Skin epidermis (tissue), 12 donors: ENCODE measurements around the gene SULT2B1.
A peak's percentile ranks its signal among the peaks of the same experiment; 100 is the strongest.

Source experiments
- H3K27ac ChIP-seq, 21 experiments: fragments of 200-600 bp; sonication (generic) in 11 of 21; one replicate each; pipeline ENCODE4 v1.5.0; 2020; ENCODE audit warnings: mild to moderate bottlenecking in 3 of 21, inconsistent platforms in 2 of 21, moderate library complexity in 2 of 21
- H3K4me3 ChIP-seq, 7 experiments: fragments of 200-600 bp; sonication (generic) in 2 of 7; one replicate each; pipeline ENCODE4 v1.5.0; 2020; ENCODE audit warnings: inconsistent platforms in 2 of 7, mild to moderate bottlenecking in 2 of 7, moderate library complexity in 1 of 7

The SULT2B1 gene

GRCh38 chr19:48639483-48640375 is 87.8 kb downstream of the SULT2B1 start:
- H3K4me3 ChIP-seq = peak overlapping the region in 2 of 7 experiments; percentile 6 to 20
- H3K27ac ChIP-seq = peak overlapping the region in 8 of 21 experiments; percentile 4 to 97 (median 34)

- Histone ChIP-seq H3K27ac (no peak overlapping the region), H3K4me3 (no peak overlapping the region)
Measured at GRCh38 chr19:48641850-48642249, 89.9 kb downstream of the SULT2B1 start.

GRCh38 chr19:48642862-48643261 is 90.9 kb downstream of the SULT2B1 start:
- H3K4me3 ChIP-seq = no peak overlapping the region
- H3K27ac ChIP-seq = no peak overlapping the region

- H3K4me3 ChIP-seq = peak overlapping the region in 3 of 7 experiments; percentile 36 to 53 (median 47)
- H3K27ac ChIP-seq = peak overlapping the region in 4 of 21 experiments; percentile 77 to 92 (median 90)
Measured at GRCh38 chr19:48644355-48644754, 92.4 kb downstream of the SULT2B1 start.

GRCh38 chr19:48644839-48645619 is 93.1 kb downstream of the SULT2B1 start:
- H3K4me3 ChIP-seq = peak overlapping the region; percentile 36 to 53 (median 47)
- H3K27ac ChIP-seq = peak overlapping the region in 20 of 21 experiments; percentile 17 to 92 (median 84)

GRCh38 chr19:48645620-48646000 is 93.6 kb downstream of the SULT2B1 start:
- Histone ChIP-seq H3K27ac (peak overlapping the region in 20 of 21 experiments; percentile 17 to 92 (median 84)), H3K4me3 (peak overlapping the region; percentile 36 to 53 (median 47))

- Histone ChIP-seq H3K27ac (peak within 1 kb of the TSS; percentile 27 to 92 (median 84)), H3K4me3 (peak within 1 kb of the TSS; percentile 36 to 53 (median 47))
Measured at GRCh38 chr19:48646001-48646721, 94.2 kb downstream of the SULT2B1 start, which contains the start of gene CA11. TSS of gene CA11 (minus strand) at chr19:48646187. CDS start at chr19:48645632, 555 bp downstream.

- peak overlapping the region in 18 of 21 experiments; percentile 66 to 92 (median 84) for H3K27ac ChIP-seq
- H3K4me3 ChIP-seq = peak overlapping the region; percentile 36 to 53 (median 47)
Measured at GRCh38 chr19:48646722-48647216, 94.8 kb downstream of the SULT2B1 start.

- Histone ChIP-seq H3K27ac (peak overlapping the region in 1 of 21 experiments; percentile 52), H3K4me3 (no peak overlapping the region)
Measured at GRCh38 chr19:48648134-48648533, 96.2 kb downstream of the SULT2B1 start.
